Keratinocyte (primary cell): ENCODE measurements around the gene OXNAD1. TPM values are rescaled to one million over a fixed set of nuclear protein-coding genes. Genes with fewer than 3 reads are reported as not detected.

Source experiments
- DNase-seq: peaks from one replicate; pipeline ENCODE4 v3.0.0-alpha.2; 2011; ENCODE audit warnings: low read depth, missing footprints, low spot score
- FAIRE-seq: peaks from 2 replicates; lab custom pipeline; 2011; peaks lifted over from hg19 to GRCh38; lab: Jason Lieb, UNC
- H2AFZ ChIP-seq: 2 replicates; pipeline ENCODE4 v1.6.0; 2012; ENCODE audit warnings: low read length, control low read depth, inconsistent platforms; ENCODE audit not compliant: control insufficient read depth
- H3K27ac ChIP-seq: 2 replicates; pipeline ENCODE4 v1.5.1; 2011; ENCODE audit warnings: low read length; ENCODE audit not compliant: control insufficient read depth, insufficient read depth
- H3K27me3 ChIP-seq: 3 replicates; pipeline ENCODE4 v1.6.0; 2011; ENCODE audit warnings: low read length; ENCODE audit not compliant: control insufficient read depth, insufficient read depth; ENCODE audit errors: extremely low read depth
- H3K36me3 ChIP-seq, 2 experiments: 2 replicates in 1 of 2; 3 replicates in 1 of 2; pipeline ENCODE4 v1.5.1; 2011; ENCODE audit warnings: low read length in 2 of 2, mild to moderate bottlenecking in 1 of 2; ENCODE audit not compliant: control insufficient read depth in 2 of 2, insufficient read depth in 2 of 2; ENCODE audit errors: extremely low read depth in 1 of 2
- H3K4me1 ChIP-seq: 3 replicates; pipeline ENCODE4 v1.5.1; 2011; ENCODE audit warnings: low read length; ENCODE audit not compliant: control insufficient read depth, insufficient read depth; ENCODE audit errors: extremely low read depth
- H3K4me2 ChIP-seq: 3 replicates; pipeline ENCODE4 v1.6.0; 2011; ENCODE audit warnings: low read depth, low read length; ENCODE audit not compliant: control insufficient read depth, insufficient read depth; ENCODE audit errors: extremely low read depth
- H3K4me3 ChIP-seq, 3 experiments: fragments of 200-600 bp in 1 of 3; sonication (generic) in 1 of 3; 2 replicates in 2 of 3; 3 replicates in 1 of 3; pipeline ENCODE4 v1.5.1; 2011 to 2016; ENCODE audit warnings: low read length in 3 of 3, mild to moderate bottlenecking in 3 of 3, control low read depth in 2 of 3, inconsistent platforms in 1 of 3, low read depth in 1 of 3, mixed read lengths in 1 of 3, mixed run types in 1 of 3, moderate library complexity in 1 of 3; ENCODE audit not compliant: control insufficient read depth in 2 of 3, insufficient read depth in 2 of 3; ENCODE audit errors: extremely low read depth in 1 of 3
- H3K79me2 ChIP-seq: 2 replicates; pipeline ENCODE4 v1.6.0; 2012; ENCODE audit warnings: low read length; ENCODE audit not compliant: control insufficient read depth, insufficient read depth
- H3K9ac ChIP-seq: 3 replicates; pipeline ENCODE4 v1.6.0; 2011; ENCODE audit warnings: low read length; ENCODE audit not compliant: control insufficient read depth, insufficient read depth; ENCODE audit errors: extremely low read depth
- H3K9me1 ChIP-seq: 3 replicates; pipeline ENCODE4 v1.6.0; 2011; ENCODE audit warnings: low read length; ENCODE audit not compliant: control insufficient read depth, insufficient read depth; ENCODE audit errors: extremely low read depth
- H3K9me3 ChIP-seq: 2 replicates; pipeline ENCODE4 v1.5.1; 2012; ENCODE audit warnings: low read depth, low read length; ENCODE audit not compliant: control insufficient read depth
- H4K20me1 ChIP-seq: 3 replicates; pipeline ENCODE4 v1.6.0; 2011; ENCODE audit warnings: low read length; ENCODE audit not compliant: control insufficient read depth, insufficient read depth; ENCODE audit errors: extremely low read depth
- EZH2 ChIP-seq: IDR thresholded peaks from one replicate; pipeline ENCODE4 v1.6.1; 2012; ENCODE audit warnings: inconsistent platforms, mild to moderate bottlenecking, low read length, moderate library complexity
- dilution Hi-C: fragments of 300-500 bp; cut with MboI; formaldehyde crosslinking; loops from one replicate; pipeline ENCODE4 v1.7.0; 2020; ENCODE audit warnings: low sequenced_read_pairs; ENCODE audit not compliant: extremely low pct_ligation_motif_present
- polyA plus RNA-seq, 5 experiments: library from polyadenylated mRNA; depleted of rRNA in 3 of 5; stranded (reverse) in 3 of 5; stranded (forward) in 1 of 5; unstranded in 1 of 5; fragments of >200 nt; gene quantifications; 1 replicate in 1 of 5; 2 replicates in 3 of 5; 3 replicates in 1 of 5; pipeline versions ENCODE4 v1.2.1 to v1.2.3, GENCODE V29; 2011 to 2012; ENCODE audit warnings: missing spikeins in 2 of 5, low read depth in 1 of 5, low replicate concordance in 1 of 5
- TF ChIP-seq, protein P1 (sequence below), 3 experiments: IDR thresholded peaks in 1 of 3; conservative IDR thresholded peaks in 1 of 3; optimal IDR thresholded peaks in 1 of 3; 2 replicates in 2 of 3; 3 replicates in 1 of 3; pipeline versions ENCODE3 to v1.5.1; 2011; ENCODE audit warnings: low read length in 3 of 3, mild to moderate bottlenecking in 3 of 3, moderate library complexity in 2 of 3, control low read depth in 1 of 3, inconsistent platforms in 1 of 3; ENCODE audit not compliant: insufficient read depth in 2 of 3; ENCODE audit errors: extremely low read depth in 1 of 3

The OXNAD1 gene
- polyA plus RNA-seq, 1 donor (not counting 4 experiments of a cell fraction or from before 2014, with no cell fraction given) = 15.2 TPM

DNA sequence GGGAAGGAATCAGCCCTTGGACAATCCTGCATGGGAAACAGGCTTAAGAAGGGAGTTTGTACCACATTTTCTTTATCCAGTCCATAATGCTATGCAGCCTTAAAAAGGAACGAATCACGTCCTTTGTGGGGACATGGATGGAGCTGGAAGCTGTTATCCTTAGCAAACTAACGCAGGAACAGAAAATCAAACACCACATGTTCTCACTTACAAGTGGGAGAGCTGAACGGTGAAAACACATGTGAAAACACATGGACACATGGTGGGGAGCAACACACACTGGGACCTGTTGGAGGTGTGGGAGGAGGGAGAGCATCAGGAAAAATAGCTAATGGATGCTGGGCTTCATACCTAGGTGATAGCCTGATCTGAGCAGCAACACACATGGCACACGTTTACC, 70.3 kb downstream of the OXNAD1 start:
- Histone ChIP-seq H3K79me2 (no peaks in the 10 kb centered on the region), H3K9me3 (peaks cover 6% of the 10 kb centered on the region), H3K27me3 (no peaks in the 10 kb centered on the region), H3K4me3 (no peak overlapping the region), H3K36me3 (peaks cover 4 to 7% of the 10 kb centered on the region in 2 experiments), H3K4me2 (no peak overlapping the region), H3K9me1 (peaks cover 3% of the 10 kb centered on the region), H3K4me1 (peaks cover 3% of the 10 kb centered on the region), H3K9ac (no peak overlapping the region), H3K27ac (no peak overlapping the region), H4K20me1 (no peaks in the 10 kb centered on the region), H2AFZ (no peak overlapping the region)
- dilution Hi-C loops = no loop called here
- FAIRE-seq (no peak), DNase-seq (no peak)
- no peak for TF ChIP-seq EZH2
- TF ChIP-seq, protein P1, sequence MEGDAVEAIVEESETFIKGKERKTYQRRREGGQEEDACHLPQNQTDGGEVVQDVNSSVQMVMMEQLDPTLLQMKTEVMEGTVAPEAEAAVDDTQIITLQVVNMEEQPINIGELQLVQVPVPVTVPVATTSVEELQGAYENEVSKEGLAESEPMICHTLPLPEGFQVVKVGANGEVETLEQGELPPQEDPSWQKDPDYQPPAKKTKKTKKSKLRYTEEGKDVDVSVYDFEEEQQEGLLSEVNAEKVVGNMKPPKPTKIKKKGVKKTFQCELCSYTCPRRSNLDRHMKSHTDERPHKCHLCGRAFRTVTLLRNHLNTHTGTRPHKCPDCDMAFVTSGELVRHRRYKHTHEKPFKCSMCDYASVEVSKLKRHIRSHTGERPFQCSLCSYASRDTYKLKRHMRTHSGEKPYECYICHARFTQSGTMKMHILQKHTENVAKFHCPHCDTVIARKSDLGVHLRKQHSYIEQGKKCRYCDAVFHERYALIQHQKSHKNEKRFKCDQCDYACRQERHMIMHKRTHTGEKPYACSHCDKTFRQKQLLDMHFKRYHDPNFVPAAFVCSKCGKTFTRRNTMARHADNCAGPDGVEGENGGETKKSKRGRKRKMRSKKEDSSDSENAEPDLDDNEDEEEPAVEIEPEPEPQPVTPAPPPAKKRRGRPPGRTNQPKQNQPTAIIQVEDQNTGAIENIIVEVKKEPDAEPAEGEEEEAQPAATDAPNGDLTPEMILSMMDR (optimal IDR thresholded peaks at IDR 0.05 in 1 of 3, IDR thresholded peaks at IDR 0.05 in 1 of 3, conservative IDR thresholded peaks at IDR 0.05 in 1 of 3; ENCODE audit: extremely low read depth in 1 of 3, insufficient read depth in 2 of 3, low read length in 3 of 3) = no peak

- dilution Hi-C loops = no loop called here
These were observed 71.0 kb downstream of the OXNAD1 start for GRCh38 chr3:16335772-16336645.

More at GRCh38 chr3:16335772-16336645, 71.0 kb downstream of the OXNAD1 start:
- H3K4me2 ChIP-seq = no peak overlapping the region
- no peak overlapping the region for H3K27ac ChIP-seq
- peaks cover 3% of the 10 kb centered on the region for H3K4me1 ChIP-seq
- no peak for TF ChIP-seq EZH2
- TF ChIP-seq, protein P1 (optimal IDR thresholded peaks at IDR 0.05 in 1 of 3, IDR thresholded peaks at IDR 0.05 in 1 of 3, conservative IDR thresholded peaks at IDR 0.05 in 1 of 3; ENCODE audit: extremely low read depth in 1 of 3, insufficient read depth in 2 of 3, low read length in 3 of 3) = no peak
- FAIRE-seq (no peak), DNase-seq (no peak)
- no peaks in the 10 kb centered on the region for H3K79me2 ChIP-seq
- H3K4me3 ChIP-seq = no peak overlapping the region
- H3K9me3 ChIP-seq = peaks cover 6% of the 10 kb centered on the region
- peaks cover 3% of the 10 kb centered on the region for H3K9me1 ChIP-seq
- H3K36me3 ChIP-seq = peaks cover 4 to 7% of the 10 kb centered on the region in 2 experiments
- no peaks in the 10 kb centered on the region for H4K20me1 ChIP-seq
- H2AFZ ChIP-seq = no peak overlapping the region
- no peaks in the 10 kb centered on the region for H3K27me3 ChIP-seq
- no peak overlapping the region for H3K9ac ChIP-seq
